Peyer's patch (tissue), 4 donors: ENCODE results near the gene IGLL1.

Source experiments
- POLR2A ChIP-seq, 2 donors: fragments of 450-650 bp; IDR thresholded peaks; one replicate each; pipeline ENCODE4 v1.5.1; 2017; ENCODE audit warnings: antibody characterized with exemption in 2 of 2, mild to moderate bottlenecking in 2 of 2, moderate library complexity in 2 of 2
- TF ChIP-seq, protein P1 (sequence below), 6 experiments: fragments of 450-650 bp in 4 of 6; fragments of 200-600 bp in 2 of 6; sonication (generic) in 1 of 6; IDR thresholded peaks; one replicate each; pipeline ENCODE4 v1.5.1; 2017 to 2019; ENCODE audit warnings: antibody characterized with exemption in 6 of 6, mild to moderate bottlenecking in 3 of 6, moderate library complexity in 1 of 6

DNA sequence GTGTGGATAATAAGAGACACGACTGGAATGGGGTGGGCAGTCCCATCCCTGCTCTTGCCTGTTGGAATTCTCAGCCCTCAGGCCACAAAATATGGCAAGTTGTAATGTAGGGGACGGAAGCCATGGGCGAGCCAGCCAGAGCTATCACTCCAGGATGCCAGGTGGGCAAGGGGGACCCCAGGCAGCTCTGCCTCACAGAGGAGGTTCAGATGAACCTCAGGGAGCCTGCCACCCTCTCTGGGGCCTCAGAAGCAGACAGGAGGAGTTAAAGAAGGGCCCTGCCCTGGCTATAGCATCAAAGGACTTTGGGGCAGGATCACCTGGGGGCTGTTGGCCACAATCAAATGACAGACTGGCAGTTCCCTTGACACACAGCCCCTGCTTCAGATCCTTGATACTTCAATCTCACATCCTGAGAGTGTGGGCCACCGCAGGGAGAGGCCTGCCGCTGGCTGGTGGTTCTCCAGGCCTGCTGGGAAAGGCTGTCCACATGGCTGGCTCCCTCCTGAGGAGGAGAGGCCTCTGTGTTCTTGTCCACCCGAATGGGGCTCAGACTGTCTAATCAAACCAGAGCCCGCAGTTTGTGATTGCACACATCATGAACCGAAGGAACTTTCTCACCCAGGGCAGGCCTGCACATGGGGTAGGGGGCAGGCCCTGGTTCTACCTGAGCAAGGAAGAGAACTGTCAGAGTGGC lies 31.4 kb downstream of the IGLL1 start:
- TF ChIP-seq, protein P1, sequence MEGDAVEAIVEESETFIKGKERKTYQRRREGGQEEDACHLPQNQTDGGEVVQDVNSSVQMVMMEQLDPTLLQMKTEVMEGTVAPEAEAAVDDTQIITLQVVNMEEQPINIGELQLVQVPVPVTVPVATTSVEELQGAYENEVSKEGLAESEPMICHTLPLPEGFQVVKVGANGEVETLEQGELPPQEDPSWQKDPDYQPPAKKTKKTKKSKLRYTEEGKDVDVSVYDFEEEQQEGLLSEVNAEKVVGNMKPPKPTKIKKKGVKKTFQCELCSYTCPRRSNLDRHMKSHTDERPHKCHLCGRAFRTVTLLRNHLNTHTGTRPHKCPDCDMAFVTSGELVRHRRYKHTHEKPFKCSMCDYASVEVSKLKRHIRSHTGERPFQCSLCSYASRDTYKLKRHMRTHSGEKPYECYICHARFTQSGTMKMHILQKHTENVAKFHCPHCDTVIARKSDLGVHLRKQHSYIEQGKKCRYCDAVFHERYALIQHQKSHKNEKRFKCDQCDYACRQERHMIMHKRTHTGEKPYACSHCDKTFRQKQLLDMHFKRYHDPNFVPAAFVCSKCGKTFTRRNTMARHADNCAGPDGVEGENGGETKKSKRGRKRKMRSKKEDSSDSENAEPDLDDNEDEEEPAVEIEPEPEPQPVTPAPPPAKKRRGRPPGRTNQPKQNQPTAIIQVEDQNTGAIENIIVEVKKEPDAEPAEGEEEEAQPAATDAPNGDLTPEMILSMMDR (IDR thresholded peaks at IDR 0.05), result no peak
- TF ChIP-seq POLR2A (IDR thresholded peaks at IDR 0.05), result no peak
